A549 (cell line): ENCODE results near the gene CYB5D1.

ENCODE experiments used
- CTCF ChIP-seq: fragments of >200 bp; sonication (Bioruptor Twin); formaldehyde crosslinking; IDR thresholded peaks from 3 replicates; pipeline ENCODE4 v1.5.1; 2016
- REST ChIP-seq: fragments of 200-600 bp; sonication (generic); IDR thresholded peaks from 2 replicates; pipeline ENCODE4 v1.6.1; 2016; ENCODE audit warnings: antibody characterized with exemption, mild to moderate bottlenecking, moderate library complexity

GRCh38 chr17:7882068-7882467, 24.3 kb downstream of the CYB5D1 start:
- TF ChIP-seq CTCF (no peak), REST (no peak)
